Fibroblast of the aortic adventitia (primary cell): ENCODE results near the gene AP1AR. TPM values are rescaled to one million over a fixed set of nuclear protein-coding genes. Genes with fewer than 3 reads are reported as not detected.
"Not testable (repeated sequence)": the region's sequence is repeated elsewhere in the genome, so short reads cannot be mapped to it uniquely, and the experiment has no call there.

Experiments
- DNase-seq: peaks from one replicate; pipeline ENCODE4 v3.0.0-alpha.2; 2010; ENCODE audit warnings: low read depth
- H3K4me3 ChIP-seq: 2 replicates; pipeline ENCODE4 v1.5.1; 2011; ENCODE audit warnings: low read depth, mild to moderate bottlenecking, control low read depth, low read length, moderate library complexity
- total RNA-seq: library from RNA; depleted of rRNA; stranded (reverse); fragments of >200 nt; gene quantifications from 2 replicates; pipeline ENCODE4 v1.2.3, GENCODE V29; 2012; ENCODE audit warnings: low replicate concordance
- TF ChIP-seq, protein P1 (sequence below): IDR thresholded peaks from 2 replicates; pipeline ENCODE4 v1.5.1; 2011; ENCODE audit warnings: mild to moderate bottlenecking, low read length, control low read depth, inconsistent platforms; ENCODE audit not compliant: insufficient read depth

Gene AP1AR
- total RNA-seq, 1 donor = 25.8 TPM

- no peak for DNase-seq
- TF ChIP-seq, protein P1, sequence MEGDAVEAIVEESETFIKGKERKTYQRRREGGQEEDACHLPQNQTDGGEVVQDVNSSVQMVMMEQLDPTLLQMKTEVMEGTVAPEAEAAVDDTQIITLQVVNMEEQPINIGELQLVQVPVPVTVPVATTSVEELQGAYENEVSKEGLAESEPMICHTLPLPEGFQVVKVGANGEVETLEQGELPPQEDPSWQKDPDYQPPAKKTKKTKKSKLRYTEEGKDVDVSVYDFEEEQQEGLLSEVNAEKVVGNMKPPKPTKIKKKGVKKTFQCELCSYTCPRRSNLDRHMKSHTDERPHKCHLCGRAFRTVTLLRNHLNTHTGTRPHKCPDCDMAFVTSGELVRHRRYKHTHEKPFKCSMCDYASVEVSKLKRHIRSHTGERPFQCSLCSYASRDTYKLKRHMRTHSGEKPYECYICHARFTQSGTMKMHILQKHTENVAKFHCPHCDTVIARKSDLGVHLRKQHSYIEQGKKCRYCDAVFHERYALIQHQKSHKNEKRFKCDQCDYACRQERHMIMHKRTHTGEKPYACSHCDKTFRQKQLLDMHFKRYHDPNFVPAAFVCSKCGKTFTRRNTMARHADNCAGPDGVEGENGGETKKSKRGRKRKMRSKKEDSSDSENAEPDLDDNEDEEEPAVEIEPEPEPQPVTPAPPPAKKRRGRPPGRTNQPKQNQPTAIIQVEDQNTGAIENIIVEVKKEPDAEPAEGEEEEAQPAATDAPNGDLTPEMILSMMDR = no peak
- no peak overlapping the region for H3K4me3 ChIP-seq
These were observed 46.3 kb downstream of the AP1AR start for GRCh38 chr4:112277705-112278448.

DNA sequence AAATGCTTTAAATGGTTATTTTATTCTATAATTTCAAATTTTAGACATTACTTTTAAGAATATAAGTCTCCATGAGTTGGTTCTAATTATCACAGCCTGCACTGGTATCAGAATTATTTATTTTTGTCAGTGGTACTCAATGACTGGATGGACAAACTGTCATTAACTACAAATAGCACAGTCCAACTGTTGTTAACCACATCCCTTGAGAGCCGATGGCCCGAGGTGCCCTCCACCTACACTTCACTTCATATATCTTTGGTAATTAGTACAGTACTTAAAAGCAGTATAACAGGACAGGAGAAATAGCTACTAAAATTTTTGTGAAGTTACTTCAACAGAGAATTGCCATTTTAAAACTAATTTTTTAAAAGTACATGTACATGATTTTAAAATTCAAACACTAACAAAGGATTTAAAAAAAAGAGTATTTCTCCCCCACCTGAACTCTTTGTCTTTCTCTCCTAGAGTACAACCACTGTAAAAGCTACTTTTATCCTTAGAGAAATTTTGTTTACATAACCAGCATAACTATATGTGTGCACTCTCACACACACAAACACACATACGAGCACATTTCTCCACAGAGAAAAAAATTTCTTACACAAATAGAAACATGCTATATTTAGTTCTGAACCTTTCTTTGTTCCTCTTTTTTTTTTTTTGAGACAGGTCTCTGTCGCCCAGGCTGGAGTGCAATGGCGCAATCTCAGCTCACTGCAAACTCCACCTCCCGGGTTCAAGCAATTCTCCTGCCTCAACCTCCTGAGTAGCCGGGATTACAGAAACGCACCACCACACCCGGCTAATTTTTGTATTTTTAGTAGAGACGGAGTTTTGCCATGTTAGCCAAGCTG is 47.7 kb downstream of the AP1AR start:
- TF ChIP-seq, protein P1 = no peak
- DNase-seq = no peak
- H3K4me3 ChIP-seq = no peak overlapping the region

DNA sequence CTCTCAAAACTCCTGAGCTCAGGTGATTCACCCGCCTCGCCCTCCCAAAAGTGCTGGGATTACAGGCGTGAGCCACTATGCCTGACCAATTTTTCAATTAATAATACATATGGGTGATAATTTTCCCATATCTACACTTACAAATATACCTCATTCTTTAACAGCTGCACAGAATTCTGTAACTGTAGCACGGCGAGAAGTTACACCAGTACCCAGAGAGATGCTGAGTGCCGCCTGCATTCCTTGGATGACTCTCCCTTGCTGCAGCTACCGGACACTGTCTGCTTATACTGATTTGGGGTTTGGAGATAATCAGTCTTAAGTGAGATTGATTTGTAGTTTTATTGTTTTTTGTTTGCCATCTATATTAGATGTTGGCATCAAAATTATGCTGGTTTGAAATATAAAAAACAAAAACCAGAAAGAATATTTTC is 48.3 kb downstream of the AP1AR start:
- H3K4me3 ChIP-seq = no peak overlapping the region
- TF ChIP-seq, protein P1 = no peak
- DNase-seq = no peak

DNA sequence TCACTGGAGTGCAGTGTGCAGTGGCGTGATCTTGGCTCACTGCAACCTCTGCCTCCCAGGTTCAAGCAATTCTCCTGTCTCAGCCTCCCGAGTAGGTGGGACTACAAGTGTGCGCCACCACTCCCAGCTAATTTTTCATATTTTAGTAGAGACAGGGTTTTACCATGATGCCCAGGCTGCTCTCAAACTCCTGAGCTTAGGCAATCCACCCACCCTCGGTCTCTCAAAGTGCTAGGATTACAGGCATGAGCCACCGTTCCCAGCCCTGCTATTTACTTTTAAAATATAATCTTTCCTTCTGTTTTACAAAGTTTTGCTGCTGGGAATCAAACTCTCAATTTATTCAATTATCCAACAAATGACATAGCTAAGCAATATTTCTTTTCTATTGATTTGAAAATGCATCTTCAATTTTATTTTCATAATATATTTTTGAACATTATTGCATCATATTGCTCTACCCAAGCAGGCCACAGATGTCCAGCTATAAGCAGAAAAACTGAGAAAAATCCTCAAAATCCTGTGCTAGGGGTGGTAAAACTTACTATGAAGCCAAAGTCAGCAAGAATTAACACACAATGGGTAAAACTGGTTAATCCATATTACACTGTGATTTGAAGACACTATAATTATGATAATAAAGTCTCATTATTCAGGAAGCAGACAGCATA is 48.9 kb downstream of the AP1AR start:
- no peak overlapping the region for H3K4me3 ChIP-seq
- TF ChIP-seq, protein P1 = no peak
- DNase-seq = no peak

GRCh38 chr4:112281895-112282398 is 50.4 kb downstream of the AP1AR start:
- DNase-seq, H3K4me3 ChIP-seq: not testable (repeated sequence)

DNA sequence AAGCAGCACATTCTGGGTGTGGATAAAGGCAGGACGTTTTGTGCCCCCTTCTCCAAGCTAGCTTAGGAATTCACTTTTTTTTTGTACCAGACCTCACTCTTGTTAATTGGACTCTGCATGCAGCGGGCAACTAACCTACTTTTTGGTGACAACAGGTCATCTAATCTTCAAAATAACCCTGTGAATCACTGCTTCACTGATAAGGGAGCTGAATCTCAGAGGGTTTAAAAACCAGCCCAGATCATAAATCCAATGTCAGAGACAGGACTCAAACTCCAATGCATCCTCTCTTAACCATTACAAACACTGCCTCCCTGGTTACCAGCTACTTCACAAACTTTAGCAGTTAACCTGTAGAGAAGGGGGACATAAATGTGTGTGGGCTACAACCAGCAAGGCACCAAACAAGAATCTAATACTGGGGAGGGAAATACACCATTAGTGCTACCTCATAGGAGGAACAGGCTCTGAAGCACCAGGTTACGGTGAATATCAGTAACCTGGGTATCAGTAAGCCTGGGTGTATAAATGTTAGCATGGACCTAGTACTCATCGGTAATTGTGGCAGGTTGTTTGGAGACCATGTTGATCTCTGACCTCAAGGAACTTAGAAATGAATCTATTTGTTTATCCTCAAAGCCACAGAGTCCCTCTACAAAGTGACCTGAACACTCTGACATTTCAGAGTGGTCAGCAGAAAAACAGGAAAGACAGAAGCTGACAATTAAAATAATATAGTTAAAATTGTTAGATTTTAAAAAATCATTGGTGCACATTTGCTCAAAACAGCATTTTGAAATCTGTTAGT is 51.5 kb downstream of the AP1AR start:
- no peak for DNase-seq
- H3K4me3 ChIP-seq = no peak overlapping the region
- TF ChIP-seq, protein P1 = no peak
